SJSA1 (cell line): Measurements from ENCODE around the gene PEA15. TPM values are rescaled to one million over a fixed set of nuclear protein-coding genes. Genes with fewer than 3 reads are reported as not detected.

Experiments used
- DNase-seq, 2 experiments: peaks; one replicate each; pipeline ENCODE4 v3.0.0-alpha.2; 2015 to 2020; ENCODE audit warnings: low spot score in 2 of 2, low read depth in 1 of 2
- H3K27ac ChIP-seq: fragments of 250-450 bp; sonication (Bioruptor Pico); 2 replicates; pipeline ENCODE4 v1.5.1; 2020; ENCODE audit warnings: mild to moderate bottlenecking, moderate library complexity
- H3K27me3 ChIP-seq: fragments of 250-450 bp; sonication (Bioruptor Pico); replicated peaks from 2 replicates; pipeline ENCODE4 v1.5.1; 2020; ENCODE audit warnings: mild to moderate bottlenecking, moderate library complexity
- H3K36me3 ChIP-seq: fragments of 250-450 bp; sonication (Bioruptor Pico); 2 replicates; pipeline ENCODE4 v1.5.1; 2020; ENCODE audit warnings: mild to moderate bottlenecking
- H3K4me1 ChIP-seq: fragments of 250-450 bp; sonication (Bioruptor Pico); replicated peaks from 2 replicates; pipeline ENCODE4 v1.6.1; 2021; ENCODE audit warnings: mild to moderate bottlenecking
- H3K4me3 ChIP-seq: fragments of 250-450 bp; sonication (Bioruptor Pico); 2 replicates; pipeline ENCODE4 v1.5.1; 2020; ENCODE audit warnings: mild to moderate bottlenecking
- H3K9me3 ChIP-seq: fragments of 250-450 bp; sonication (Bioruptor Pico); replicated peaks from 2 replicates; pipeline ENCODE4 v1.5.1; 2020; ENCODE audit warnings: mild to moderate bottlenecking
- total RNA-seq: library from RNA; depleted of rRNA; stranded (reverse); fragments of >200 nt; shearing (Covaris generic); gene quantifications from 2 replicates; pipeline ENCODE4 v1.2.3, GENCODE V29; 2014

PEA15 gene
- total RNA-seq, 1 experiment from 2014 or later: 321 TPM

DNA sequence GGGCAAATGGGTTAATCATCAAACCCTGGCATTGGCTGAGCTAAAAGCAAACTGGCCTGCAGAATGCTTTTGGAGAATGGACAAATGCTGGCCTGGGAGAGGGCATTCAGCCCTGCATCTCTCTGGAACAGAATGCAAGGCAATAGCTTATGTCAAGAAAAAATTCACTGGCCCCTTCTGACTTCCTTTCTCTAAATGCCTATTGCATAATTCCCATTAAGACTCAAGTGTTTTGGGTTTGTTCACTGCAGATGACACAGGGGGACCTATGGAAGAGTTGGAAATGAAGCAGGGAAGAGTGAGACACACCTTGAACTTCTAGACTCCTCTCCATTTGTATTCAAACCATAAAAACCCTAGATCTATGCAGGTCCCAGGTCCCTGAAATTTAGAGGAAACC lies 15.9 kb downstream of the PEA15 start:
- Histone ChIP-seq H3K36me3 (peaks cover 99% of the 10 kb centered on the region), H3K9me3 (no peaks in the 10 kb centered on the region), H3K27ac (no peak overlapping the region), H3K27me3 (no peaks in the 10 kb centered on the region), H3K4me3 (no peak overlapping the region), H3K4me1 (peaks cover 40% of the 10 kb centered on the region)
- no peak for DNase-seq

DNA sequence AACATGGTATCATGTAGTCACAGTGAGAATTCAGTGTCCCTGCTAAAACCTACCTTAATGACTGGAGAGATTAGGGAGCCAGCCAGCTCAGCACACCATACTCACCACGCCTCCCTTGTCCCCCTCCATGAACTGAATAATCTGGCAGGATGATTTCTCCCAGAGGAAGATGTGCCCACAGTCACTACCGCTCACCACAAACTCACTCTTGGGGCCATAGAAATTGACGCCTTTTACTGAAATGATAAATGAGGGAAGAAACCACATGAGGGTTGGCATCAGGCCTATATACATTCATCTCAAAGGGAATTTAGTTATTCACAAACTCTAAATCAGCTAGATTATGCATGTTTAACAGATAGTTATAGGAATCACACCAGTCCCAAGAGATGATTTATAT lies 17.4 kb downstream of the PEA15 start:
- Histone ChIP-seq H3K4me3 (no peak overlapping the region), H3K4me1 (peaks cover 28% of the 10 kb centered on the region), H3K36me3 (peaks cover 99% of the 10 kb centered on the region), H3K27me3 (no peaks in the 10 kb centered on the region), H3K27ac (no peak overlapping the region), H3K9me3 (no peaks in the 10 kb centered on the region)
- DNase-seq: no peak

DNA sequence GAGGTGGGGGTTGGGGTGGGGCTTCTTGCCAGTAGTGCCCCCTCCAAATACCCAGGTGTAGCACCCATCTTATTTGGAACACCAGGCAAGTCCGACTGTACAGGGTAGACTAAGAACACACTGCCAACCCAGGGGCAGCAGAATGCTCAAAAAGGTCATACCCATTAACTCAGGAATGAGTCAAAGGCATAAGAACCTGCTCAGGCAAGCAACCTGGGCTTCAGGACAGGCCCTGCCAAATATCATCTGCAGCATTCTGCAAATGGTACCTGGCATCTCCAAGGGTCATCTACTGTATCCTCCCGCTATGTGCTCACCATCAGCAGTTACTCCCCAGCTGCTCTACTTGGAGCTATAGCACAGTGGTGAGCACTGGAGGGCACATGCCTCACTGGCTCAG lies 19.4 kb downstream of the PEA15 start:
- H3K9me3 ChIP-seq: no peaks in the 10 kb centered on the region
- peaks cover 7% of the 10 kb centered on the region for H3K4me1 ChIP-seq
- H3K27ac ChIP-seq: no peak overlapping the region
- H3K36me3 ChIP-seq: peaks cover 97% of the 10 kb centered on the region
- DNase-seq: no peak
- H3K27me3 ChIP-seq: no peaks in the 10 kb centered on the region
- H3K4me3 ChIP-seq: no peak overlapping the region

DNA sequence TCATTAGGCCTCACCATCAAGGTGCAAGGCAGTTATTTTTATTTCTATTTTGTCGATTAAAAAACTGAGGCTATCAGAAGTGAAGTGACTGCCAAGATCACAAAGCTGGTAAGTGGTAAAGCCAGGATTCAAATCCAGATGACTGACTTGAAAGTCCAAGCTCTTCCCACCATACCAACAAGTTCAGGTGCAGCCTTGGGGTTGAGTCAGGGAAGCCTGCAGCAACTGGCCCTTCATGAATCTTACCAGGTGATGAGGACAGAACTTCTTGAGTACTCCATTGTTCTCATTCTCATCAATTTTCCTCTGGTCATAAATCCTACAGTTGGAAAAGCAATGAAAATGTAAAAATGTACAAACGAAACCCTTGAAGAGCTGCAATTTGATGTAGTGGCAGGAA lies 20.2 kb downstream of the PEA15 start:
- no peaks in the 10 kb centered on the region; the same call in 1 of the 2 replicates for H3K4me1 ChIP-seq
- no peaks in the 10 kb centered on the region for H3K9me3 ChIP-seq
- peaks cover 97% of the 10 kb centered on the region for H3K36me3 ChIP-seq
- DNase-seq: no peak
- no peak overlapping the region for H3K4me3 ChIP-seq
- no peak overlapping the region for H3K27ac ChIP-seq
- H3K27me3 ChIP-seq: no peaks in the 10 kb centered on the region

DNA sequence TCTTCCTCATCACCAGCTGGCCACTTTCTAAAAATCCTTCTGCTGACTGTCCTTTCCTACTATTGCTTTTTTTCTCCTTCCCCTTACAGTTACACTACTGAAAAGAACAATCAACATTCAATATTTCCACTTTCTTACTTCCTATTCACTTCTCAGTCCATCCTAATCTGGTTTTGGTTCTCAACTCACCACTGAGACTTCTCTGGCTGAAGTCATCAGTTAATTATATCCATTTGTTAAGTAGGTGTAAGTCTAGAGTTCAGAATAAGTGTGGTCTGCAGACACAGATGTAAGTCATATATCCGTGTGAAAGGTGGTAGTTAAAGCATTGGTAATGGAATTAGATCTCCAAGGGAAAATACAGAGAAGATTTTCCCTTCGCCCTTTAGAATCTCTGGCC lies 21.4 kb downstream of the PEA15 start:
- no peak overlapping the region for H3K27ac ChIP-seq
- no peaks in the 10 kb centered on the region for H3K27me3 ChIP-seq
- peaks cover 95% of the 10 kb centered on the region for H3K36me3 ChIP-seq
- DNase-seq: no peak
- no peaks in the 10 kb centered on the region for H3K4me1 ChIP-seq
- no peaks in the 10 kb centered on the region for H3K9me3 ChIP-seq
- H3K4me3 ChIP-seq: no peak overlapping the region

DNA sequence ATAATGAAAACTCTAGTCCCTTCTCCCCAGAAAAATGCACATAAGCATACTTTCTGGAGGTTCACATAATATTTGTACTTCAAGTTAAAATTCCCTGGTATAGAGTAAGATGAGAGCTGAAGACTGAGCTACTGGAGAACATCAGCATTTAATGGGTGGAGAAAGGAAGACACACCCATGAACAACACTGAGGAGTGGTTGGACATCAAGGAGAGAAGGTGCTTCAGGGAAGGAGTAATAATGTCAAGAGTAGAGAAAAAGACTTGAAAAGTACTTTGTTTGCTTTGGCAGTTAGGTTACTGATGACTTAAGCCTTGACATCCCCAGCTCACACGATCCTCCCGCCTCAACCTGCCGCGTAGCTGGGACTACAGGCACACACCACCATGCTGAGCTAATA lies 21.9 kb downstream of the PEA15 start:
- no peaks in the 10 kb centered on the region for H3K4me1 ChIP-seq
- no peaks in the 10 kb centered on the region for H3K27me3 ChIP-seq
- no peak overlapping the region for H3K27ac ChIP-seq
- DNase-seq: no peak
- no peaks in the 10 kb centered on the region for H3K9me3 ChIP-seq
- no peak overlapping the region for H3K4me3 ChIP-seq
- peaks cover 94% of the 10 kb centered on the region for H3K36me3 ChIP-seq

DNA sequence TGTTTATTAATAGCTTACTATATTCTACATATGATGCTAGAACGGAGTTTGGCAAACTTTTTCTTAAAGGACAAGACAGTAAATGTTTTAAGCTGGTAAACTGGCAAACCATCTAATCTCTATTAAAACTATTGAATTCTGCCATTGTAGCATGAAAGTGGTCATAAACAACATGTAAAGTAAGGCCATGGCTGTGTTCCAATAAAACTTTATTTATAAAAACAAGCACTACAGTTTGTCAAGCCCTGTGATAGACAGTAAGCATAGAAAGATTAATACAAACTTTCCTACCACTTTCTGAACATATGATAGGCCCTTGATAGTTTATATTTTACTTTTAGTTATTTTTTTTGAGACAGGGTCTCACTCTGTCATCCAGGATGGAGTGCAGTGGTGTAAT lies 22.4 kb downstream of the PEA15 start:
- H3K27ac ChIP-seq: no peak overlapping the region
- no peaks in the 10 kb centered on the region for H3K4me1 ChIP-seq
- no peak for DNase-seq
- no peaks in the 10 kb centered on the region for H3K27me3 ChIP-seq
- no peaks in the 10 kb centered on the region for H3K9me3 ChIP-seq
- peaks cover 89% of the 10 kb centered on the region for H3K36me3 ChIP-seq
- no peak overlapping the region for H3K4me3 ChIP-seq

DNA sequence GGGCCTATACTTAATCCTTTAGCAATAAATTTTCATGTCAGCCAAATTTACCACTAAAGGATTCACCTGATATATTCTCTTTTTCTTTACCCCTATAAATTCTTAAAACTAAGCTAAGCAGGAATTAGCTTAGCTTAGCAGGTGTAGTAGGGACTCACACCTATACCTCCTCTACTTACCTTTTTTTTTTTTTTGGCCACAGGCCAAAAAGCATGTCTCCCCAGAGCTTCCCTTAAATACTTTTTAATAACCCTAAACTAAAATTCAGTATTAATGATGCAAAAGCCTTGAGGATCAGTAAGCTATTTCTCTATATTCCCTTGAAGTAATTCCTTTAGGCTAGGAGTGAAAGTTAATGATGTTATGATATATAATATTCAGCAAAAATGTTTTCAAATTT lies 23.2 kb downstream of the PEA15 start:
- Histone ChIP-seq H3K36me3 (peaks cover 88% of the 10 kb centered on the region), H3K27ac (no peak overlapping the region), H3K4me3 (no peak overlapping the region), H3K27me3 (no peaks in the 10 kb centered on the region), H3K9me3 (no peaks in the 10 kb centered on the region), H3K4me1 (no peaks in the 10 kb centered on the region)
- DNase-seq: no peak

DNA sequence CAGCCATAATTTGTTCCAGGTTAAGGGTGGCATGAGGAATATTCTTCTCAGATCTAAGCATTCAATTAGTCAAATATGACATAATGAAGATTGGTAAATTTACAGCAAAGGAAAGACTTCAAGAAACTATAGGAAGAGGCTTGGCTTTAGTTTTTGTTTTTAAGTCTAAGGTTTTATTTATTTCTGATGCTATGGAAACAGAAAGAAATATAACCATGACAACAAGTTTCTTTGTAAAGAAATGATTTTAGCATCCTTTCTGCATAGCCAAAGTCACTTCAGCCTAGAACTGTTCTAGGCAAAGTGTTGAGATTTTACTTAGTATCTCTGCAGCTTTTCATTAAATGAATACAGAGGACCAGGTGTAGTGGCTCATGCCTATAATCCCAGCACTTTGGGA lies 27.7 kb downstream of the PEA15 start:
- DNase-seq: no peak
- peaks cover 67% of the 10 kb centered on the region for H3K36me3 ChIP-seq
- no peak overlapping the region for H3K4me3 ChIP-seq
- no peaks in the 10 kb centered on the region for H3K4me1 ChIP-seq
- no peaks in the 10 kb centered on the region for H3K9me3 ChIP-seq
- H3K27me3 ChIP-seq: no peaks in the 10 kb centered on the region
- H3K27ac ChIP-seq: no peak overlapping the region

DNA sequence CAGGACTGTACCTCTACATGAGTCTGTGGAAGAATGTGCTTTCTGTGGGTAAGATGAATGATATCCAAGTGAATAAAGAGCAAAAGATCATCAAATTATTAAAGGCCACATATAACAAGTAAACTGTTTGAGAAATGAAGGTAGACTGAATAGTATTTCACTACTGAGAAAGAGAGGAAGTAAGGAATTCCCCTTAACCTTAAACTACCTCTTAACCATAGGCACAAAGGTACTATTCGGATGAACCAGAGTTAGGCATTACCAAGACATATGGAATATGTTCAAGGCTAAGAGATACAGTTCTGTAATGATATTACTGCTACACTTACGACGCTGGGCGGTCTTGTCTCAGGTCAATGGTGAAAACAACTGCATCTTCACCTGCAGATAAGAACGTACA lies 31.6 kb downstream of the PEA15 start:
- H3K4me1 ChIP-seq: no peaks in the 10 kb centered on the region
- peaks cover 60% of the 10 kb centered on the region for H3K36me3 ChIP-seq
- no peak overlapping the region for H3K4me3 ChIP-seq
- DNase-seq: no peak
- no peaks in the 10 kb centered on the region for H3K27me3 ChIP-seq
- no peaks in the 10 kb centered on the region for H3K9me3 ChIP-seq
- H3K27ac ChIP-seq: no peak overlapping the region

DNA sequence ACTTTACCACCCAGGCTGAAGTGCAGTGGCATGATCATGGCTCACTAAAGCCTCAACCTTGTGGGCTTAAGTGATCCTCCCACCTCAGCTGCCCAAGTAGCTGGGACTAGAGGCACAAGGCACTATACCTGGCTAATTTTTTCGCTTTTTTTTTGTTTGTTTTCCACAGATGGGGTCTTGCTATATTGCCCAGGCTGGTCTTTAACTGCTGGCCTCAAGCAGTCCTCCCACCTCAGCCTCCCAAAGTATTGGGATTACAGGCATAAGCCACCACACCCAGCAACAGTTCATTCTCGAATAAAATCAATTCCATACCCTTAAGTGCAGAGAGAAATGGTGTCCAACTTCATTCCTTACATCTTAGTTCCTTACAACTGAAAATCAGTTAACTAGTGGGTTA lies 32.4 kb downstream of the PEA15 start:
- no peak overlapping the region for H3K4me3 ChIP-seq
- peaks cover 64% of the 10 kb centered on the region for H3K36me3 ChIP-seq
- no peaks in the 10 kb centered on the region for H3K9me3 ChIP-seq
- no peak overlapping the region for H3K27ac ChIP-seq
- no peaks in the 10 kb centered on the region for H3K4me1 ChIP-seq
- no peaks in the 10 kb centered on the region for H3K27me3 ChIP-seq
- no peak for DNase-seq

DNA sequence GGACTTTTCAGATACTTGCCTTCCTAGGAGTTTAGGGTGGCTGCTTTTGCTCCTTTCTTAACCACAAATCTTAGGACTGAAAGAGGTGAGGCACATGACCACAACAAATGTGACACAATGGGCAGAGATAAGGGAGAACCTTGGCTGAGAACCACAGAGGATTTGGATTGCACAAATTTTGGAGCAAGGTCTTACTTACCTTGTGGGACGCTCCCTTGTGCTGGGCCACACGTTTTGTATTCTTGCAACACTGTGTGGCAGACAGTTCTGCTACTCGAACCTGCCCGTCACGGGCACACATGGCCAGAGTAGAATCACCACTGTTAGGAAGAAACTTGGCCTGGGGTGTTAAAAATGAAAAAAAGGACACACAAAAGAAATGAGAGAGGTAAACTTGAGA lies 33.2 kb downstream of the PEA15 start:
- peaks cover 62% of the 10 kb centered on the region for H3K36me3 ChIP-seq

DNA sequence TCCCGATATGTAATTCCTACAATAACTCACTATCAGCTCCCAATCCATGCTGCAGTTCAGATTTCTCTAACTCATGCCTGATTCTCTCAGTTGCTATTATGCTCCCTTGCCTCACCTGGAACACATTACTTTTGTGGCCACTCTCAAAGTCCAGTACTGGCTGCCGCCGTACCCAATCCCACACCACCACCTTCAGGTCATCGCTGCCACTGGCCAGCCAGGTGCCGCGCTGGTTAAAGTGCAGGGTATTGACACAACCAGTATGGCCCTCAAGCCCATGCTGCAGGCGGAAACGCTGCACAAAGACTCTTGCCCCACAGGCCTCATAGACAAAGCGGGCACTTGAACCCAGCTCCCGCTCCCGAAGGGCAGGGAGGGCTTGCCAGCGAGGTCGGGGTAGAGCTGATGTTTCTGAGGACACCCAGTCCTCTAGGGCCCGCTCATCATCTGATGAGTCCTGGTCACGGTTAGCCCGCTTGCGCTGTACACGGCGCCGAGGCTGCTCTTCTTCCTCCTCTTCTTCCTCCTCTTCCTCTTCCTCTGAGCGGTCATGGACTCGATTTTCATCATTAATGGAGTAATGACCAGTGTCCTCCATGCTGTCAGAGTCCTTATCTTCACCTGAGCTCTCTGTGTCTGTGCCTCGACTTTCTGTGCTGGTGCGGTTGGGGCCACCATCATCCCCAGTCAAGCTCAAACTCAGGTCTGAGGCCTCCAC lies 34.6 kb downstream of the PEA15 start:
- Histone ChIP-seq H3K27me3 (no peaks in the 10 kb centered on the region), H3K36me3 (peaks cover 60% of the 10 kb centered on the region), H3K27ac (no peak overlapping the region)

More for the DNA sequence above, 33.2 kb downstream of the PEA15 start:
- Histone ChIP-seq H3K27me3 (no peaks in the 10 kb centered on the region), H3K9me3 (no peaks in the 10 kb centered on the region), H3K27ac (no peak overlapping the region), H3K4me1 (no peaks in the 10 kb centered on the region), H3K4me3 (no peak overlapping the region)
- DNase-seq: no peak

DNA sequence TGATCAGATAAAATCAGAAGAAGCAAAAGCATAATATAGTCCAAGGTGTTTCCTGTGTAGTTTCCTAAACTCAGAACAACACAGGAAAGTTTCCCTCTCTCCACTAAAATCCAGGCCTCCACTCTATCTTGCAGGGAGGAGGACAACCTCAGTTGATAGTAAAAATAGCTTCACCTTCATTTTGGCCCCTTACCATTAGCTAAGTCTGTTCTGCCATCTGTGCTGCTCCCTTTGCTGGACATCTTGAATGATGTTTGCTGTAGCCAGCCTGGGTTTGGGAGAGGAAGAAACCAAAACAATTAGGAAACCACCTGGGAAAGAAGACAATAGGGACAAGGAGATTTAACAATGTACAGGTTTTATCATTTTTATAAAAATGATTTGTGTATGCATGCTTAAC lies 38.6 kb downstream of the PEA15 start:
- no peak overlapping the region for H3K27ac ChIP-seq
- H3K9me3 ChIP-seq: no peaks in the 10 kb centered on the region
- H3K27me3 ChIP-seq: no peaks in the 10 kb centered on the region
- H3K4me1 ChIP-seq: peaks cover under 1% of the 10 kb centered on the region
- no peak for DNase-seq
- H3K4me3 ChIP-seq: no peak overlapping the region
- peaks cover 37% of the 10 kb centered on the region for H3K36me3 ChIP-seq

More for the DNA sequence above, 34.6 kb downstream of the PEA15 start:
- Histone ChIP-seq H3K4me1 (no peaks in the 10 kb centered on the region), H3K9me3 (no peaks in the 10 kb centered on the region), H3K4me3 (no peak overlapping the region)
- DNase-seq: no peak

DNA sequence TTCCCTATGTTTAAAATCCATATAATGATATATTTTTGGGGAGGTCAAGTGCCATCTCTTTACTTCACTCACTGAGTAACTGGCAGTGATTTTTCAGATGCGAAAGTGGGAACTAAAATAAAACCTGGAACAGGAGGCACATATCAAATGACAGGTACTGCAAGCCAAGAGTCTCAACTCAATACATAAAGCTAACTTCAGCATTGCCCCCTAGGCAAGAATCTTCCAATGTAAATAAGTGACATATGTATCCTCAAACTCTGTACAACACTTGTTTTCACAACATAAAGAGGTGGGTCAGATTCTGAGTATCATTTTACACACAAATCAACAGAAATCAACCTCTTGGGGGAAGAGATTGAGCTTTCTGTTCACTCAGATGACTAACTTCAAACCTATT lies 39.0 kb downstream of the PEA15 start:
- Histone ChIP-seq H3K36me3 (peaks cover 36% of the 10 kb centered on the region), H3K27me3 (no peaks in the 10 kb centered on the region), H3K4me1 (peaks cover 5% of the 10 kb centered on the region), H3K27ac (no peak overlapping the region), H3K9me3 (no peaks in the 10 kb centered on the region), H3K4me3 (no peak overlapping the region)
- DNase-seq: no peak
